Sigmoid colon (tissue), 4 donors: Measurements from ENCODE around the gene FAM83G.

Experiments used
- EP300 ChIP-seq, 4 donors: sonication (generic); formaldehyde crosslinking; IDR thresholded peaks; one replicate each; pipeline ENCODE4 v1.6.1; 2017; ENCODE audit warnings: antibody characterized with exemption in 4 of 4
- POLR2A ChIP-seq, 2 donors: fragments of 450-650 bp; IDR thresholded peaks; one replicate each; pipeline ENCODE4 v1.6.1; 2016; ENCODE audit warnings: antibody characterized with exemption in 2 of 2, mild to moderate bottlenecking in 2 of 2, moderate library complexity in 2 of 2
- POLR2AphosphoS5 ChIP-seq, 4 donors: sonication (generic); formaldehyde crosslinking; IDR thresholded peaks; one replicate each; pipeline ENCODE4 v1.6.1; 2017; ENCODE audit warnings: antibody characterized with exemption in 4 of 4

GRCh38 chr17:18988546-18989173 lies 15.9 kb downstream of the FAM83G start:
- TF ChIP-seq POLR2AphosphoS5 (IDR thresholded peaks at IDR 0.05) (peak in 1 of 4 donors; percentile 8), POLR2A (IDR thresholded peaks at IDR 0.05) (no peak), EP300 (IDR thresholded peaks at IDR 0.05) (no peak)
